H1 (cell line): ENCODE results near the gene SS18L1. TPM values are rescaled to one million over a fixed set of nuclear protein-coding genes. Genes with fewer than 3 reads are reported as not detected.

Experiments used
- CTCF ChIA-PET: fragments of 300-600 bp; sonication (Branson Sonifier 250); formaldehyde crosslinking; loops from one replicate; lab custom pipeline; 2021; ENCODE audit not compliant: partially characterized antibody; lab: Charles Lee
- POLR2A ChIA-PET: fragments of 300-600 bp; sonication (Branson Sonifier 250); formaldehyde crosslinking; loops from one replicate; lab custom pipeline; 2021; ENCODE audit warnings: inconsistent platforms; ENCODE audit not compliant: partially characterized antibody; lab: Charles Lee
- DNase-seq, 2 experiments: peaks; one replicate each; pipeline versions ENCODE4 v3.0.0 to v3.0.0-alpha.2; 2010 to 2022; ENCODE audit warnings: low spot score in 2 of 2, low read depth in 1 of 2, mixed read lengths in 1 of 2
- FAIRE-seq: peaks from 2 replicates; lab custom pipeline; 2011; peaks lifted over from hg19 to GRCh38; lab: Jason Lieb, UNC
- H2AFZ ChIP-seq: 2 replicates; pipeline ENCODE4 v1.8.1; 2012; ENCODE audit warnings: low read length, inconsistent platforms
- H2AK5ac ChIP-seq: 2 replicates; pipeline ENCODE4 v1.6.1; 2013; ENCODE audit warnings: low read depth, low read length
- H2BK120ac ChIP-seq: replicated peaks from 2 replicates; pipeline ENCODE3; 2013; ENCODE audit warnings: low read depth, low read length, inconsistent platforms
- H2BK12ac ChIP-seq: 2 replicates; pipeline ENCODE4 v1.6.1; 2013; ENCODE audit warnings: low read depth, low read length
- H2BK15ac ChIP-seq: 2 replicates; pipeline ENCODE4 v1.6.1; 2013; ENCODE audit warnings: low read length
- H2BK20ac ChIP-seq: 2 replicates; pipeline ENCODE4 v1.6.1; 2013; ENCODE audit warnings: low read length
- H2BK5ac ChIP-seq: 2 replicates; pipeline ENCODE4 v1.6.1; 2013; ENCODE audit warnings: low read depth, low read length
- H3K14ac ChIP-seq: 2 replicates; pipeline ENCODE4 v1.6.1; 2013; ENCODE audit warnings: inconsistent platforms; ENCODE audit not compliant: insufficient read length
- H3K18ac ChIP-seq: 2 replicates; pipeline ENCODE4 v1.6.1; 2013; ENCODE audit warnings: low read length; ENCODE audit errors: extremely low read depth
- H3K23ac ChIP-seq: 2 replicates; pipeline ENCODE4 v1.6.1; 2013; ENCODE audit warnings: inconsistent platforms; ENCODE audit not compliant: insufficient read length
- H3K23me2 ChIP-seq: 2 replicates; pipeline ENCODE4 v1.6.1; 2013; ENCODE audit warnings: low read depth, low read length
- H3K27ac ChIP-seq: 2 replicates; pipeline ENCODE4 v1.6.1; 2011; ENCODE audit warnings: low read depth, low read length, inconsistent platforms
- H3K27me3 ChIP-seq, 4 experiments: replicated peaks in 1 of 4; 1 replicate in 1 of 4; 2 replicates in 3 of 4; pipeline versions ENCODE4 v1.6.1 to v1.8.1; 2011 to 2013; ENCODE audit warnings: low read length in 3 of 4, mild to moderate bottlenecking in 3 of 4, inconsistent platforms in 2 of 4, mixed read lengths in 2 of 4, moderate library complexity in 1 of 4; ENCODE audit not compliant: control insufficient read depth in 3 of 4, insufficient read depth in 3 of 4; ENCODE audit errors: extremely low read depth in 1 of 4
- H3K36me3 ChIP-seq, 4 experiments: 2 replicates each; pipeline versions ENCODE4 v1.6.1 to v1.8.1; 2011 to 2013; ENCODE audit warnings: mild to moderate bottlenecking in 4 of 4, low read length in 3 of 4, moderate library complexity in 2 of 4, control low read depth in 1 of 4, inconsistent platforms in 1 of 4; ENCODE audit not compliant: insufficient read depth in 4 of 4, control insufficient read depth in 2 of 4
- H3K4ac ChIP-seq: replicated peaks from 2 replicates; pipeline ENCODE3; 2013; ENCODE audit warnings: low read length, low read depth, mixed read lengths, inconsistent platforms; ENCODE audit not compliant: insufficient read length
- H3K4me1 ChIP-seq, 4 experiments: replicated peaks in 1 of 4; 1 replicate in 1 of 4; 2 replicates in 3 of 4; pipeline versions ENCODE4 v1.6.1 to v1.8.1; 2011 to 2013; ENCODE audit warnings: low read length in 3 of 4, inconsistent platforms in 2 of 4, mixed read lengths in 1 of 4; ENCODE audit not compliant: insufficient read depth in 4 of 4, control insufficient read depth in 3 of 4
- H3K4me2 ChIP-seq, 2 experiments: 2 replicates each; pipeline versions ENCODE4 v1.6.1 to v1.8.1; 2011 to 2013; ENCODE audit warnings: low read depth in 2 of 2, low read length in 2 of 2, control low read depth in 1 of 2, inconsistent platforms in 1 of 2, mild to moderate bottlenecking in 1 of 2; ENCODE audit not compliant: insufficient read depth in 1 of 2
- H3K4me3 ChIP-seq, 4 experiments: fragments of 200-600, 300-600 bp in 1 of 4; sonication (generic), shearing (Covaris generic), sonication (Bioruptor Twin) in 1 of 4; 2 replicates each; pipeline versions ENCODE4 v1.5.1 to v1.8.1; 2011 to 2016; ENCODE audit warnings: low read length in 4 of 4, low read depth in 3 of 4, control low read depth in 2 of 4, inconsistent platforms in 2 of 4, mild to moderate bottlenecking in 2 of 4, mixed read lengths in 1 of 4, moderate library complexity in 1 of 4; ENCODE audit not compliant: insufficient read depth in 2 of 4; ENCODE audit errors: extremely low read depth in 1 of 4
- H3K56ac ChIP-seq: replicated peaks from 2 replicates; pipeline ENCODE3; 2013; ENCODE audit warnings: low read depth, mild to moderate bottlenecking, mixed read lengths, low read length, inconsistent platforms; ENCODE audit not compliant: insufficient read length
- H3K79me1 ChIP-seq: 2 replicates; pipeline ENCODE4 v1.6.1; 2013; ENCODE audit warnings: low read depth, low read length, control low read depth
- H3K79me2 ChIP-seq, 2 experiments: 2 replicates each; pipeline versions ENCODE4 v1.6.1 to v1.8.1; 2012 to 2013; ENCODE audit warnings: low read length in 2 of 2, mild to moderate bottlenecking in 2 of 2, inconsistent platforms in 1 of 2; ENCODE audit not compliant: insufficient read depth in 2 of 2, control insufficient read depth in 1 of 2
- H3K9ac ChIP-seq, 4 experiments: replicated peaks in 1 of 4; 1 replicate in 1 of 4; 2 replicates in 3 of 4; pipeline versions ENCODE4 v1.6.1 to v1.8.1; 2011 to 2013; ENCODE audit warnings: low read depth in 3 of 4, low read length in 3 of 4, control low read depth in 2 of 4, mild to moderate bottlenecking in 2 of 4, moderate library complexity in 2 of 4, inconsistent platforms in 1 of 4; ENCODE audit errors: extremely low read depth in 1 of 4
- H3K9me3 ChIP-seq, 2 experiments: 2 replicates each; pipeline versions ENCODE4 v1.6.1 to v1.8.1; 2012 to 2013; ENCODE audit warnings: mild to moderate bottlenecking in 2 of 2, moderate library complexity in 2 of 2, control low read depth in 1 of 2, inconsistent platforms in 1 of 2, low read depth in 1 of 2, low read length in 1 of 2, mixed read lengths in 1 of 2; ENCODE audit not compliant: insufficient read depth in 2 of 2
- H4K20me1 ChIP-seq, 2 experiments: replicated peaks in 1 of 2; 2 replicates each; pipeline versions ENCODE3 to v1.8.1; 2011 to 2013; ENCODE audit warnings: inconsistent platforms in 2 of 2, low read length in 2 of 2, mild to moderate bottlenecking in 1 of 2; ENCODE audit not compliant: insufficient read depth in 2 of 2, control insufficient read depth in 1 of 2
- H4K5ac ChIP-seq: 2 replicates; pipeline ENCODE4 v1.6.1; 2013; ENCODE audit warnings: low read length, low read depth, mixed read lengths, inconsistent platforms; ENCODE audit not compliant: insufficient read length
- H4K8ac ChIP-seq: 2 replicates; pipeline ENCODE4 v1.8.0; 2013; ENCODE audit warnings: mild to moderate bottlenecking, moderate library complexity, low read length, inconsistent platforms; ENCODE audit not compliant: insufficient read depth; ENCODE audit errors: extremely low read depth
- H4K91ac ChIP-seq: replicated peaks from 2 replicates; pipeline ENCODE3; 2013; ENCODE audit warnings: low read length, mixed read lengths, inconsistent platforms; ENCODE audit not compliant: insufficient read length
- KDM4A ChIP-seq: IDR thresholded peaks from one replicate; pipeline ENCODE4 v1.7.1; 2012; ENCODE audit warnings: low read depth, mild to moderate bottlenecking, moderate library complexity, low read length, inconsistent platforms; ENCODE audit not compliant: severe bottlenecking
- SP4 ChIP-seq: IDR thresholded peaks from 2 replicates; pipeline ENCODE4 v1.6.1; 2012; ENCODE audit warnings: low read length, inconsistent platforms
- TBP ChIP-seq: IDR thresholded peaks from 2 replicates; pipeline ENCODE4 v1.6.1; 2011; ENCODE audit warnings: low read depth, low read length, improper control_type of control experiment
- WGBS, 2 experiments: shearing (Covaris generic) in 1 of 2; methylation state at CpG; one replicate each; pipeline versions ENCODE4 v1.1.6 to v1.1.7; 2013 to 2015; ENCODE audit warnings: low lambda C conversion rate in 2 of 2, mixed read lengths in 2 of 2, inconsistent platforms in 1 of 2, low coverage in 1 of 2, missing lambda C conversion rate in 1 of 2; ENCODE audit not compliant: insufficient replicate concordance in 2 of 2, insufficient coverage in 1 of 2, insufficient read length in 1 of 2; ENCODE audit errors: extremely low coverage in 1 of 2, missing lambda C conversion rate in 1 of 2; 5-methylcytosine and 5-hydroxymethylcytosine counted together
- polyA plus RNA-seq, 7 experiments: library from polyadenylated mRNA; depleted of rRNA in 3 of 7; stranded (reverse) in 5 of 7; unstranded in 2 of 7; fragments of >200 nt in 5 of 7; fragments of 200-250 nt in 2 of 7; gene quantifications; 1 replicate in 5 of 7; 2 replicates in 1 of 7; 4 replicates in 1 of 7; pipeline versions ENCODE4 v1.2.1 to v1.2.3, GENCODE V29; 2011 to 2013; ENCODE audit warnings: missing spikeins in 2 of 7, mixed read lengths in 2 of 7
- total RNA-seq: library from RNA; stranded (reverse); fragmentation: NEBNext Ultra II Directional; extraction: Animal tissue kit (Norgen Biotek cat#: 25700); gene quantifications from 2 replicates; pipeline ENCODE4 v1.2.1, GENCODE V29; 2021

SS18L1 gene
- total and polyA plus RNA-seq, 2 of the 8 experiments (the other 6 are each of a cell fraction or from before 2014, with no cell fraction given), result 28.4 to 29.7 TPM

- H3K27me3 ChIP-seq, result no peaks in the 10 kb centered on the region
- DNase-seq, result no peak
- no peak overlapping the region for H3K18ac ChIP-seq
- no peak overlapping the region for H2BK20ac ChIP-seq
- peaks cover 27% of the 10 kb centered on the region for H3K79me1 ChIP-seq
- H2BK5ac ChIP-seq, result peak overlapping the region; percentile 45; the same call in 1 of the 2 replicates
- FAIRE-seq, result no peak
- H3K23me2 ChIP-seq, result no peaks in the 10 kb centered on the region
- no peak overlapping the region for H3K4me3 ChIP-seq
- peak overlapping the region; percentile 75 for H4K8ac ChIP-seq
- peaks cover 7 to 74% of the 10 kb centered on the region in 2 experiments; a peak in 3 of 4 replicates for H3K79me2 ChIP-seq
- no peak overlapping the region for H3K9ac ChIP-seq
- H3K23ac ChIP-seq, result no peak overlapping the region
- no peak overlapping the region for H2AFZ ChIP-seq
- peaks cover 5 to 24% (median 11%) of the 10 kb centered on the region in 4 experiments; a peak in 7 of 8 replicates for H3K36me3 ChIP-seq
- WGBS, 2 experiments, result 90% methylated on average over 21 of the region's 25 CpGs; no CpG with 5 or more reads in 1 of the 2 experiments
- peaks cover 0 to 16% (median 8%) of the 10 kb centered on the region in 4 experiments; a peak in 6 of 7 replicates for H3K4me1 ChIP-seq
- no peaks in the 10 kb centered on the region for H3K9me3 ChIP-seq
- no peak overlapping the region for H4K91ac ChIP-seq
- ChIA-PET POLR2A (interaction anchor here (1.0 to 1.1 kb wide), 2 partner anchors 9 to 91 kb away, joined by 4 to 7 read pairs; partner anchors contain the start of gene TAF4), CTCF (interaction anchor here (0.6 to 2.6 kb wide), 8 partner anchors 11 to 139 kb away, joined by 3 to 16 read pairs (median 4); no protein-coding TSS in a partner anchor)
- H2BK12ac ChIP-seq, result no peak overlapping the region
- no peak overlapping the region for H2AK5ac ChIP-seq
- H2BK15ac ChIP-seq, result no peak overlapping the region
- no peak overlapping the region for H4K5ac ChIP-seq
- H4K20me1 ChIP-seq, result peaks cover 22 to 57% of the 10 kb centered on the region in 2 experiments
- H3K4me2 ChIP-seq, result no peak overlapping the region
- H3K27ac ChIP-seq, result no peak overlapping the region; the same call in 1 of the 2 replicates
- H2BK120ac ChIP-seq, result no peak overlapping the region
- H3K56ac ChIP-seq, result no peak overlapping the region
- no peak overlapping the region for H3K4ac ChIP-seq
- no peak overlapping the region for H3K14ac ChIP-seq
- TF ChIP-seq SP4 (no peak), KDM4A (no peak), TBP (no peak)
Measured at GRCh38 chr20:62157387-62158087, 14.0 kb downstream of the SS18L1 start.
